Skeletal muscle satellite cell (primary cell): ENCODE results near the gene THUMPD2.

Experiments
- H3K27me3 ChIP-seq: 2 replicates; pipeline ENCODE4 v1.7.0; 2013; ENCODE audit warnings: low read length; ENCODE audit not compliant: control insufficient read depth, insufficient read depth
- H3K36me3 ChIP-seq: 2 replicates; pipeline ENCODE4 v1.7.0; 2013; ENCODE audit warnings: mild to moderate bottlenecking, control low read depth, low read length; ENCODE audit not compliant: insufficient read depth
- H3K4me1 ChIP-seq: 2 replicates; pipeline ENCODE4 v1.7.0; 2013; ENCODE audit warnings: low read length; ENCODE audit not compliant: control insufficient read depth, insufficient read depth
- H3K4me2 ChIP-seq: 2 replicates; pipeline ENCODE4 v1.7.0; 2013; ENCODE audit warnings: mild to moderate bottlenecking, low read length
- H3K4me3 ChIP-seq: 2 replicates; pipeline ENCODE4 v1.7.0; 2013; ENCODE audit warnings: low read length
- H3K9ac ChIP-seq: 2 replicates; pipeline ENCODE4 v1.7.0; 2013; ENCODE audit warnings: mild to moderate bottlenecking, low read depth, low read length, moderate library complexity
- H3K9me3 ChIP-seq: replicated peaks from 2 replicates; pipeline ENCODE4 v1.7.0; 2013; ENCODE audit warnings: mild to moderate bottlenecking, control low read depth, low read length

Gene THUMPD2

DNA sequence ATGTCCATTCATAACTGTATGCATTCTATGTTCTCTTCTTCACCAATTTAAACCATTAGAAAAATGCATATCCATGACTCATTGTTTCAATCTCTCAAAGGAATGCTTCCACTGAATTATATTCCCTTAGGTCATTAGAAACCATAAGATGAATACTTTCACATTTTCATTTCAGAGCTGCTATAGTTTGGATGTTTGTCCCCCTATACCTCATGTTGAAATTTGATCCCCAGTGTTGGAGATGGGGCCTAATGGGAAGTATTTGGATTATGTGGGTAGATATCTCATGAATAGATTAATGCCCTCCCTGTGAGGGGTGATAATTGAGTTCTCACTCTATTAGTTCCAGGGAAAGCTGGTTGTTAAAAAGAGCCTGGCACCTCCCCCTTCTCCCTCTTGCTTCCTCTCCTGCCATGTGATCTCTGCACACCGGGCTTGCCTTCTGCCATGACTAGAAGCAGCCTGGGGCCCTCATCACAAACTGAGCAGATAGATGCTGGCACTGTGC, 35.7 kb downstream of the THUMPD2 start:
- H3K36me3 ChIP-seq, result peaks cover 59% of the 10 kb centered on the region
- no peaks in the 10 kb centered on the region for H3K27me3 ChIP-seq
- peaks cover 17% of the 10 kb centered on the region for H3K4me1 ChIP-seq
- H3K4me2 ChIP-seq, result no peak overlapping the region
- H3K4me3 ChIP-seq, result no peak overlapping the region
- no peaks in the 10 kb centered on the region for H3K9me3 ChIP-seq
- H3K9ac ChIP-seq, result no peak overlapping the region

DNA sequence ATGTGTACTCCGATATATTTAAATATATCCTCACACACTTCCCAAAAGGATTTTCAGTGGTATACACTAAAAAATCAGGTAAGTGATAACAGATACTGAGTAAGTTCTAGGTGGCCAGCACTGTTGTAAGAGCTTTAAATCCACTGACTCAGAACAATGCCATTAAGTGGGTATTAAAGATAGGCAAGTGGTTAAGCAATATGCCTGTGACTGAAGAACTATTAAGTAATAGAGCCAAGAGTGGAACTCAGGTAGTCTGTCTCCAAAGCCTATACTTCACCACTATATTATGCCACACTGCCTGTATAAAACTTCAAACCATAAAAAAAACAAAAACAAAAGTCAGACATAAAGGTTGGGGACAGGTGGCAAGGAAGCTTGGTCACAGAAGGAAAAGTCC, 37.2 kb downstream of the THUMPD2 start:
- Histone ChIP-seq H3K4me2 (no peak overlapping the region), H3K4me3 (no peak overlapping the region), H3K4me1 (peaks cover 31% of the 10 kb centered on the region), H3K36me3 (peaks cover 57% of the 10 kb centered on the region), H3K27me3 (no peaks in the 10 kb centered on the region), H3K9ac (no peak overlapping the region), H3K9me3 (no peaks in the 10 kb centered on the region)

DNA sequence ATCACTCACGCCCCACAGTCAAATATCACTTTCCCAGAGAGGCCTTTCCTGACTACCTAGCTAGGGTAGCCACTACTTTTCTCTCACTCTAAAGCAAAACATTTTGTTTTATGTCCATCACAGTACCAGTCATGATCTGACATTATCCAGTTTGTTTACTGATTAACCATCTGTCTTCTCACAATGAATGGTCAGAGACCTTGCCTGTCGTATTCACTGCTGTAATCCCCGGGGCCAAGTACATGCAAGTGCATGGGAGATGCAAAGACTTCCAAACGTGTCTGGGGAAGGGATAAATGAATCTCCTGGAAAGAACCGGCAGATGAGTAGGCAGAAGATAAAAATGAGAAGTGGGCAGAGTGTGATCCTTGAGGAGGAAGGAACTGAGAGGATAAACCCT, 39.7 kb downstream of the THUMPD2 start:
- no peak overlapping the region for H3K4me3 ChIP-seq
- peaks cover 48% of the 10 kb centered on the region for H3K4me1 ChIP-seq
- no peaks in the 10 kb centered on the region for H3K9me3 ChIP-seq
- no peak overlapping the region for H3K9ac ChIP-seq
- H3K27me3 ChIP-seq, result no peaks in the 10 kb centered on the region
- peaks cover 51% of the 10 kb centered on the region for H3K36me3 ChIP-seq
- H3K4me2 ChIP-seq, result no peak overlapping the region

DNA sequence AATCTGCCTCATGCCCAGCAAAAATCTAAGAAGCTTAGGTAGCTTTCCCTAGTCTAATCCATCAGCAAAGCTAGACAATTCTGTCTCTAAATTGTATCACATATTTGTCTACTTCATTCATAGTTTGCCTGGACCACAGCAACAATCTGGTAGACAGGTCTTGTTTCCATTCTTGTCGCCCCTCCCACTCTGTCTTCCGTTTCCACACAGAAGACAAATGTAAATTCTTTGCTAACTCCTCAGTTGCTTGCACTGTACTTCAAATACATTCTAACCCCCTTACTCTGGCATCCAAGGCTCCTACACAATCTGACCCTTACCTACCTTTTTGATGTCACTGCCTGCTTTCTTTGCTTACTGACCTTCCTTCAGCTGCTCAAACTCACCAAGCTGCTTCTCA, 40.1 kb downstream of the THUMPD2 start:
- no peaks in the 10 kb centered on the region for H3K27me3 ChIP-seq
- H3K4me1 ChIP-seq, result peaks cover 45% of the 10 kb centered on the region
- H3K9me3 ChIP-seq, result no peaks in the 10 kb centered on the region
- no peak overlapping the region for H3K9ac ChIP-seq
- peaks cover 51% of the 10 kb centered on the region for H3K36me3 ChIP-seq
- H3K4me3 ChIP-seq, result no peak overlapping the region
- no peak overlapping the region for H3K4me2 ChIP-seq

DNA sequence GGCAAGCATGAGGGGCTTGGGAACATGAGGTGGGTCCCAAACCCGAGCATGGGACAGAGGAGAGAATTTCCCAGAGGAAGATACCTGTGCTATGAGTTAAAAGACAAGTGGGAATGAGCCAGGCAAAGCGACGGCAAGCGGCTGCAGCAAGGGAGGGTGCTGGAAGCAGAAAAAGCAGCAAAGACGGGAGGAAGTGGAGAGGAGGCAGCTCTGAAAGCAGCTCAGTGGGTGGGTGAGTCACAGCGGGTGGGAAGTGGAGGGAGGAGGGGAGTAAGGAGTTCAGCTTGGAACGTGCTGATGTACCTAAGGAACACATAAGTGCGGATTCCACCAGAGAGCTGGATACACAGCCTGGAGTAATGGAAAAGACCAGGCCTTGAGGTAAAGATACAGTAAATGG, 41.4 kb downstream of the THUMPD2 start:
- Histone ChIP-seq H3K4me3 (peak overlapping the region; percentile 9), H3K27me3 (no peaks in the 10 kb centered on the region), H3K9ac (peak overlapping the region; percentile 27), H3K36me3 (peaks cover 41% of the 10 kb centered on the region), H3K9me3 (no peaks in the 10 kb centered on the region), H3K4me1 (peaks cover 35% of the 10 kb centered on the region), H3K4me2 (peak overlapping the region; percentile 48)

DNA sequence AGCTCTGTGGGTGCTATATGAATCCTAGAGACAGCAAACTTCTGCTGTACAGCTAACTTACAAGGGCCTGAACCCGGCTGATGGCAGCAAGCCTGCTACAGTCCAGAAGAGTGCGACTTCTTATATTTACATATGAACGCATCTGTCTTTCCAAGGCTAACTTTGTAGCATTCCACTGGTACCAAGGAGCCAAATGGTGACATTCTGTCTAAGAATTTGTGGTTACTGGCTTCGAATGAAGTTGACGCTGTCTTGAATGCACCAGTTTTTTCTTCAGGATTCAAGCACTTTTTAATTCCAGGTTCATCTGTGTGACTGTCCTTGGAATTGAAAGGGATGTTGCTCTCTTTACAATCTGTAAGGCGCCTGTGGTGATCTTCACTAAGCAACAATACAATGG, 42.4 kb downstream of the THUMPD2 start:
- Histone ChIP-seq H3K4me3 (no peak overlapping the region), H3K4me1 (peaks cover 34% of the 10 kb centered on the region), H3K9ac (peak overlapping the region; percentile 41), H3K9me3 (no peaks in the 10 kb centered on the region), H3K4me2 (no peak overlapping the region), H3K36me3 (peaks cover 36% of the 10 kb centered on the region), H3K27me3 (no peaks in the 10 kb centered on the region)

DNA sequence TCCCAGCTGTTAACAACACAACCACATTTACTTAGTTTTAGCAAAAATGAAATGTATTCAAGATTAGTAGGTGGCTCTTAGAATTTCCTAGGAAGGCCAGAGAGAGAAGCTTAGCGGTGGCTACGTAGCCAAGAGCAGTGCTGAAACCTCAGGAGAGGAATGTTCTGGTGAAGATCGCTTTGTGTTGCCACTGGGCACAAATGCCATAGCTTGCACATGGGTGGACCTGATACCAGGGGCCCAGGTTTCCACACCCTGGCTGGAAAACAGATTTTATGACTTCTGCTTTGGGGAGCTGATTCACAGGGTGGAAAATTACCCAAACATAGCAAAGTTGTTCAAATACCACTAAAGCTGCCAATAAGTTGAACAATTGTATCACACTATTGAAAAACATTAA, 43.4 kb downstream of the THUMPD2 start:
- peak overlapping the region; percentile 41 for H3K9ac ChIP-seq
- H3K27me3 ChIP-seq, result no peaks in the 10 kb centered on the region
- peaks cover 32% of the 10 kb centered on the region for H3K36me3 ChIP-seq
- H3K4me3 ChIP-seq, result no peak overlapping the region
- no peak overlapping the region for H3K4me2 ChIP-seq
- no peaks in the 10 kb centered on the region for H3K9me3 ChIP-seq
- peaks cover 34% of the 10 kb centered on the region for H3K4me1 ChIP-seq

DNA sequence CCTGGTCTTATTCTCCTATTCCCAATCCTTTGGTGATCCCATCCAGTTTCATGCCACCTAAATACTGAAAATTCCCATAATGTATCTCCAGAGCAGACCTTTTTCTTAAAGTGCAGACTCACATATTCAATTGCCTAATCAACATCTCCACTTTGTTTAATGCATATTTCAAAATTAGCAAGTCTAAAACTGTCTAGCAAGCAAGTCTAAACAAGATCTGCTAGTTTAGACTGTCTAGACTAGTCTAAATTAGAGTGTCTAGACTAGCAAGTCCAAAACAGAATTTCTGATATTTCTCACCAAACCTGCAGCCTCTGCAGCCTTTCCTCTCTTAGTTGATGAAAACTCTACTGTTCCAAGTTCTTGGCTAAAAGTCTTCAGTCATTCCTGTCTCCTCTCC, 44.6 kb downstream of the THUMPD2 start:
- no peaks in the 10 kb centered on the region for H3K9me3 ChIP-seq
- H3K27me3 ChIP-seq, result no peaks in the 10 kb centered on the region
- no peak overlapping the region for H3K9ac ChIP-seq
- no peak overlapping the region for H3K4me2 ChIP-seq
- no peak overlapping the region for H3K4me3 ChIP-seq
- H3K36me3 ChIP-seq, result peaks cover 23% of the 10 kb centered on the region
- peaks cover 34% of the 10 kb centered on the region for H3K4me1 ChIP-seq

DNA sequence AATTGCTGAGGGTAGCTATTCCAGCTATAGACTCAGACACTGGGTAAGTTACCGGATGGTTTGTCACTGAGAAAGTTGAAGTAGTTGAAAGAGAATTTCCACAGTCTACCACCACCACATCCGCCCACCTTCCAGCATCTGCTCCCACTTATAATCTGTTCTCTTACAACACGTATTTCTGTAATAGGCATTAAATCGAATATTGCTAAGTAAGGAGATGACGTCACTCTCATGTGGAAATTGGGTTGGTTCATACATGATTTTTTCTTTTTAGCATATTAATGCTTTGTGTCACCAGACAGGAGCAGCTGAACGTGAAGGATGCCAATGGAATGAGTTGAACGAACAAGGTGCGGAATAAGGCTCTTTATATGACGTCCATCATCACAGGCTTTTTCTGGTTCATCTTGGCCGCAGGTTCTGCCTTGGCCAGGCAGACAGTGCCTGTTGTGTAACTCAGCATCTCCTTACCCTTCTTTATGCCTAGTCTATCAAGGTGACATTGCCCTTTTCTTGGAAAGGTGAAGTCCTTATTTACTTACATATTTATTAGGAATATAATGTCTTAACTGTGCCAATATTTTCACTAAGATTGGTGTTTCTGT, 45.9 kb downstream of the THUMPD2 start:
- H3K9me3 ChIP-seq, result no peaks in the 10 kb centered on the region
- H3K27me3 ChIP-seq, result no peaks in the 10 kb centered on the region
- H3K4me3 ChIP-seq, result no peak overlapping the region
- H3K36me3 ChIP-seq, result peaks cover 14% of the 10 kb centered on the region
- H3K4me2 ChIP-seq, result no peak overlapping the region
- no peak overlapping the region for H3K9ac ChIP-seq
- peaks cover 33% of the 10 kb centered on the region for H3K4me1 ChIP-seq

DNA sequence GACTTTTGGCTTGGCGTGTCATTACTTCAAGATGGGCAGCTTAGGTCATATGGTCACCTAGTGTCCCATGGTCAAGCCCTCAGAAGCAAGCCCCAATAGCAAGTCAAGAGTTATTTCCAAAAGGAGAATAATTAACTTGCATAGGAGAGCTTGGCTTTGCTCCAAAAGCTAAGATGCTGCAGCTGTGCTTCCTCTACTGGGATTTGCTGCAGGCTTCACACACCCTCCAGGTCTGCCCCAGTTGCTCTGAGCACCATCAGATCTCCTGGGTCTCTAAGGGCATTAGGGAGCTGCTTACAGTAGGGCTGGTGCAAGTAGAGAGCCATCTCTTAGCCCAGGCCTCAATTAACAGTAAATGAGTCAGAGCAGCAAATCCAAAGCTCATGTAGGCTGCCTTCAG, 46.6 kb downstream of the THUMPD2 start:
- no peak overlapping the region for H3K4me3 ChIP-seq
- H3K4me1 ChIP-seq, result peaks cover 26% of the 10 kb centered on the region
- no peak overlapping the region for H3K4me2 ChIP-seq
- H3K9me3 ChIP-seq, result no peaks in the 10 kb centered on the region
- H3K9ac ChIP-seq, result no peak overlapping the region
- peaks cover 10% of the 10 kb centered on the region for H3K36me3 ChIP-seq
- no peaks in the 10 kb centered on the region for H3K27me3 ChIP-seq

DNA sequence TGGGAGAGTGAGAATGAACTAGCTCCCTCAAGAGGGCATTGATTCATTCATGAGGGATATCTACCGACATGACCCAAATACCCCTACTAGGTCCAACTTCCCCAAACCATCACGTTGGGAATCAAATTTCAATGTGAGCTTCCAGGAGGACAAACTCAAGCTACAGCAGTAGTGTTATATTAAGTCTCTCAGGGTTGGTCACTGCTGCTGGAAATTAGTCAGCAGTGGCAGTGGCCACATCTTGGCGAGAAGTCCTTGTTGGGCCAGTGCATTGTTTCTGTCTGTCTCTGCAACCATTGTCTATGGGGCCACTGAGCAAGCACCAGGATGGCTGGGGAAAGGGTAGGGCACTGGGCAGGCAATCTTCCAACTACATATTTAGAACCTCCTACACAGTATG, 47.5 kb downstream of the THUMPD2 start:
- Histone ChIP-seq H3K4me1 (peaks cover 19% of the 10 kb centered on the region), H3K9ac (no peak overlapping the region), H3K27me3 (no peaks in the 10 kb centered on the region), H3K4me2 (no peak overlapping the region), H3K4me3 (no peak overlapping the region), H3K36me3 (peaks cover 10% of the 10 kb centered on the region), H3K9me3 (no peaks in the 10 kb centered on the region)

DNA sequence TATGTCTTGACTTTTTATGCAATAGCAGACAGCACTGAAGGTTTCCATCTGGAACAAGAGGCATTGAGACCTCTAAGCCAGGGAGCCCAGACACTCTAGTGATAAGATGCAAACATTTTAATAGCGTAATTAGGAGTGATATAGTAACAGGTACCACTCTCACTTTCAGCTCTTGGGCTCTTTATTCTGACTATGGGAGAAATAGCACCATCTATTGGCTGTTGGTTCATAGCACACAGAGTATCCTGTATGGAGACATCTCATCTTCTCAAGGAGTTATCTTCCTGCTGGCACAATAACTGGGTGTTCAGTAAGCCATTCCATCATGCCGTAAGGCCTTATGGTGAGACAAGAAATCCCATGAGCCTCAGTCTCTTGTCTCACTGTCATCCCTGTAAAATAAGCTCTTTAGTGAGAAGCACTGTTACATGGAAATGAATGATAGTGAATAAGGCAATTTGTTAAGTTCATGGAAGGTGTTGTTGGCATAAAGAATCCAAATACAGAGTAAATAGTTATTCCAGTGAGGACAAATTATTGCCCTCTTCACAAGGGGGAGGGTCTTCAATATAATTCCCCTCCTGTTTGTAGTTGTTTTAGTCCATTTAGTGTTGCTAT, 48.3 kb downstream of the THUMPD2 start:
- no peak overlapping the region for H3K4me3 ChIP-seq

More for the DNA sequence above, 48.3 kb downstream of the THUMPD2 start:
- H3K4me2 ChIP-seq, result no peak overlapping the region
- H3K9me3 ChIP-seq, result no peaks in the 10 kb centered on the region
- no peaks in the 10 kb centered on the region for H3K27me3 ChIP-seq
- peaks cover 10% of the 10 kb centered on the region for H3K36me3 ChIP-seq
- H3K9ac ChIP-seq, result no peak overlapping the region
- H3K4me1 ChIP-seq, result peaks cover 12% of the 10 kb centered on the region
